ENCODE results near the gene MYCBP2. TPM values are rescaled to one million over a fixed set of nuclear protein-coding genes. Genes with fewer than 3 reads are reported as not detected.
"Not testable (repeated sequence)": the region's sequence is repeated elsewhere in the genome, so short reads cannot be mapped to it uniquely, and the experiment has no call there.

Gene MYCBP2
- total RNA-seq, 2 experiments from 2014 or later: 81.9 to 105 TPM

GRCh38 chr13:77265336-77265735 lies 61.6 kb downstream of the MYCBP2 start:
- Mint-ChIP-seq H3K27ac (no peak overlapping the region), H3K4me1 (no peaks in the 10 kb centered on the region), H3K27me3 (no peaks in the 10 kb centered on the region), H3K36me3 (ENCODE audit: low read depth) (peaks cover 33% of the 10 kb centered on the region), H3K4me3 (no peak overlapping the region), H3K9me3 (no peaks in the 10 kb centered on the region)
- CTCF ChIA-PET: no interaction called here
- POLR2A ChIA-PET: interaction anchor here (0.8 kb wide), 1 partner anchor 60 kb away, joined by 3 read pairs; no protein-coding TSS in a partner anchor
- DNase-seq: no peak

DNA sequence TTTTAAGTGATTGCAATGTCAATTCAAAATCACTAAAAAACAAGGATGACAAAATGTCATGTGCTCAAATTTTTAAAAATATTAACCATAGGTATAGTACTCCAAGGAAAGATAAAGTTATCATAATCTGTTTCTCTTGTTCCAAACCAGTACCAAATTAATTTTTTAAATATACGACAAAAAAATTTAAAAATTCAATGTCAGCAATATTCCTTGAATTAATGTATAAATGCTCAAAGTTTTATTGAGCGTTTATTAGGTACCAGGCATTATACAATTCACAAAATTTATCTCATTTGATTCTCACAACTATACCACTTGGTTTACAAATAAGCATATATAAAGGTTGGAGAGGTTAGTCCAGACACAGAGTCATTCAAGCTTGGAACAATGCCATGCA lies 64.7 kb downstream of the MYCBP2 start:
- Mint-ChIP-seq H3K4me1 (no peaks in the 10 kb centered on the region), H3K27me3 (no peaks in the 10 kb centered on the region), H3K27ac (no peak overlapping the region), H3K9me3 (no peaks in the 10 kb centered on the region), H3K36me3 (ENCODE audit: low read depth) (peaks cover 38% of the 10 kb centered on the region), H3K4me3 (no peak overlapping the region)
- CTCF ChIA-PET: no interaction called here
- POLR2A ChIA-PET: no interaction called here
- no peak for DNase-seq

DNA sequence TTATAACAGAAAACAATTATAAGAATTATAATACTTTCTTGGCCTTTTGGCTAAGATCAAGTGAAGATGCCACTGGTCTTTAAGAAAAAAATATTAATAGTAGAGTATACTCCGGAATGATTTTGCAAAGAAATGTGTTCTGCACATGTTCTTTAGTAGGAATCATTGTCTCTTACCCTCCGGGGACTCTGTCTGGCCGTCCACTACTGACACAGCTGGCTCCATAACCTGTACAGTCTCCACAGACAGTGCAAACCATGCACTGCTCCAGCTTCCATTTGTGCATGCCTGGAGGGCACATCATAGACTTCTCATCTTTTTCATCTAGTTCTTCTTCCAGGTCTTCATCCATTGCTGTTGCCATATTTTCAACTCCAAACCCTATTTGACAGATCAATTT lies 75.9 kb downstream of the MYCBP2 start:
- POLR2A ChIA-PET: no interaction called here
- no peak for DNase-seq
- Mint-ChIP-seq H3K27me3 (no peaks in the 10 kb centered on the region), H3K9me3 (no peaks in the 10 kb centered on the region), H3K27ac (no peak overlapping the region), H3K4me3 (no peak overlapping the region), H3K4me1 (peaks cover 6% of the 10 kb centered on the region), H3K36me3 (ENCODE audit: low read depth) (peaks cover 61% of the 10 kb centered on the region)
- CTCF ChIA-PET: no interaction called here

DNA sequence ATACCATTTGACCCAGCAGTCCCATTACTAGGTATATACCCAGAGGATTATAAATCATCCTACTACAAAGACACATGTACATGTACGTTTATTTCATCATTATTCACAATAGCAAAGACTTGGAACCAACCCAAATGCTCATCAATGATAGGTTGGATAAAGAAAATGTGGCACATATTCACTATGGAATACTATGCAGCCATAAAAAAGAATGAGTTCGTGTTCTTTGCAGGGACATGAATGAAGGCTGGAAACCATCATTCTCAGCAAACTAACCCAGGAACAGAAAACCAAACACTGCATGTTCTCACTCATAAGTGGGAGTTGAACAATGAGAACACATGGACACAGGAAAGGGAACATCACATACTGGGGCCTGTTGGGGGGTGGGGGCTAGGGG lies 81.7 kb downstream of the MYCBP2 start:
- DNase-seq, H3K4me3 Mint-ChIP-seq, H3K27ac Mint-ChIP-seq, CTCF ChIA-PET, POLR2A ChIA-PET, H3K4me1 Mint-ChIP-seq, H3K9me3 Mint-ChIP-seq, H3K27me3 Mint-ChIP-seq: not testable (repeated sequence)
- H3K36me3 Mint-ChIP-seq (ENCODE audit: low read depth): peaks cover 66% of the 10 kb centered on the region

GRCh38 chr13:77239312-77239711 lies 87.6 kb downstream of the MYCBP2 start:
- Mint-ChIP-seq H3K27ac (no peak overlapping the region), H3K4me3 (no peak overlapping the region), H3K9me3 (no peaks in the 10 kb centered on the region), H3K4me1 (peaks cover 3% of the 10 kb centered on the region), H3K27me3 (no peaks in the 10 kb centered on the region), H3K36me3 (ENCODE audit: low read depth) (peaks cover 36% of the 10 kb centered on the region)
- no peak for DNase-seq
- ChIA-PET POLR2A (no interaction called here), CTCF (no interaction called here)

DNA sequence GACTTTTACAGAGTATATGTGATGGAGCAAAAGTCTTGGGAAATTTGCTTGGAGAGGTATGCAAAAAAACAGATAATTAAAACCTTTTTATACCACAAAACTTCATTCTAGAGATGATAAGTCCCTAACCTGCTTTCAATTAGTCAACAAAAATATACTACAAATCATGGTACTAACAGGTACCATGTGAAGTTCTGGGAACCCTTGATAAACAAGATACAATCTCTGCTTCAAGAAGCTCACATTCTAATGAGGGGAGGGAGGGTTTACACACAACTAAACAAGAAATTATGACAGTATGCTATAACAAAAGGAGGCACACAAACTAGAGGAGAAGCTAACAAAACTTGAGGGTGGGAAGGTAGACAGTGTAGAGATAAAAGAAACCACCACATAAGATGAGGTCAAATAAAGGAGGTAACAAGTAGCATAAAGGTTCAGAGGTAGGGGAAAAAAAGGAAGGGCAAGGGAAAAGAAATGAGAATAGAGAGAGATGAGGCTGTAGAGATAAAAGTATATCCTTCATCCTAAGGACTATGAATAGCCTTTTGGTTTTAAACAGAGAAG lies 91.4 kb downstream of the MYCBP2 start:
- H3K27ac Mint-ChIP-seq: no peak overlapping the region
- CTCF ChIA-PET: interaction anchor here (1.0 kb wide), 1 partner anchor 243 kb away, joined by 4 read pairs; no protein-coding TSS in a partner anchor
- POLR2A ChIA-PET: no interaction called here
- no peak for DNase-seq
- peaks cover 5% of the 10 kb centered on the region for H3K4me1 Mint-ChIP-seq
- no peaks in the 10 kb centered on the region for H3K9me3 Mint-ChIP-seq
- H3K36me3 Mint-ChIP-seq (ENCODE audit: low read depth): peaks cover 25% of the 10 kb centered on the region
- H3K4me3 Mint-ChIP-seq: no peak overlapping the region
- H3K27me3 Mint-ChIP-seq: no peaks in the 10 kb centered on the region

DNA sequence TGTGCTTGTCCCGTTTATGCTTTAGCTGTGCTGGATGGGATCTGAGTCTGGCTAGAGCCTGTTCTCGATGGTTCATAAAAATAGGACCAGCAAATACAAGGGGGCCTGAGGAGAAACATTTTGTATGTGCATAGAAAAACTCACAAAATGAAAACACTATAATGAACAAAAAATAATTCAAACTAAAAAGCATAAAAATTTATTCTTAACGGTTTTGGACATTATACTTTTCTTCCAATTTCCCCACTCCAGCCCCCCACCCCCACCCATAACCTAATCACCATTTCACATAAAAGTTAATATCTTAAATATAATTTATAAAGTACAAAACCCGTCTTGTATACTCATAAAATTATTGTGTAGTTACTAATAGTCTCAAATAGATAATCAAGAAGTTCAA lies 93.7 kb downstream of the MYCBP2 start:
- ChIA-PET CTCF (interaction anchor here (0.9 kb wide), 1 partner anchor 14 kb away, joined by 3 read pairs; no protein-coding TSS in a partner anchor), POLR2A (no interaction called here)
- H3K9me3 Mint-ChIP-seq: no peaks in the 10 kb centered on the region

DNA sequence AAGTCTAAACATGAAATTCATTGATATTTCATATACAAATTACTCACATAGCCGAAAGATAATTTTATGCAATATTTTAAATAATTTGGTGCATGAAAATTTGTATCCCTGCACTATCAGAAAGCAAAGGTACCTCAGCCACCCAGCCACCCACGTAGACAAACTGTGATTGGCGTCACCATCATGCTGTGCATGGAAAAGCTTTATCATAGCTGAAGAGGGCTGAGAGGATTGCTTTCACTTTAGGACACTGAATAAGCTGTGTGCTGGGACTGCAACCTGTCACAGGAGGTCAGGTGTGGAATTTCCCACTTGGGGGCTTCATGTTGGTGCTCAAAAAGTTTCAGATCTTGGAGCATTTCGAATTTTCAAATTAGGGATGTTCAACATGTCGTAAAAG lies 96.3 kb downstream of the MYCBP2 start:
- Mint-ChIP-seq H3K27me3 (no peaks in the 10 kb centered on the region), H3K36me3 (ENCODE audit: low read depth) (peaks cover 30% of the 10 kb centered on the region), H3K4me1 (peaks cover 11% of the 10 kb centered on the region), H3K4me3 (no peak overlapping the region), H3K9me3 (no peaks in the 10 kb centered on the region), H3K27ac (no peak overlapping the region)
- CTCF ChIA-PET: no interaction called here
- DNase-seq: no peak
- POLR2A ChIA-PET: no interaction called here

More for the DNA sequence above, 93.7 kb downstream of the MYCBP2 start:
- H3K27ac Mint-ChIP-seq: no peak overlapping the region
- H3K36me3 Mint-ChIP-seq (ENCODE audit: low read depth): peaks cover 23% of the 10 kb centered on the region
- H3K4me1 Mint-ChIP-seq: peaks cover 7% of the 10 kb centered on the region
- H3K27me3 Mint-ChIP-seq: no peaks in the 10 kb centered on the region
- H3K4me3 Mint-ChIP-seq: no peak overlapping the region
- DNase-seq: no peak

GRCh38 chr13:77225946-77226345 lies 100.9 kb downstream of the MYCBP2 start:
- CTCF ChIA-PET: no interaction called here
- peaks cover 43% of the 10 kb centered on the region for H3K36me3 Mint-ChIP-seq (ENCODE audit: low read depth)
- H3K27me3 Mint-ChIP-seq: no peaks in the 10 kb centered on the region
- H3K27ac Mint-ChIP-seq: no peak overlapping the region
- H3K4me3 Mint-ChIP-seq: no peak overlapping the region
- no peaks in the 10 kb centered on the region for H3K9me3 Mint-ChIP-seq
- H3K4me1 Mint-ChIP-seq: peaks cover 16% of the 10 kb centered on the region
- no peak for DNase-seq
- POLR2A ChIA-PET: no interaction called here

DNA sequence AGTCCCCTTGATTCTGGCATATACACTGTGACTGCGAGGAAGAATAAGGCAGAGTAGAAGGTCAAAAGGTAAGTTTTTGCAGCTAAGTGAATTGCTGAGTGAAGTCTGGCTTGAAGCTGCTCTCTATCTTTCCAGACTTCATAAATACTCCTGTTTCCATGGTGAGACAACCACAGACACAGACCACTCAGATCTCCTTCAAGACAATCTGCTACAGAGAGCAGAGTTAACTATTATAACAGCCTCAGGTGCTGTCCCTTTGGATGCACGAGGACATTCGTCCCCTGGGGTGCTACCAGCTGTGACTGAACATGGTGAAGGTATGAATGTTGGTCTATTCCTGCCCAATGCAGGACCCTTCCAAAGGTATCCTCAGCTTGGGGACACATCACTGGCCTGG lies 104.0 kb downstream of the MYCBP2 start:
- Mint-ChIP-seq H3K9me3 (no peaks in the 10 kb centered on the region), H3K4me1 (peaks cover 12% of the 10 kb centered on the region), H3K27me3 (no peaks in the 10 kb centered on the region), H3K27ac (no peak overlapping the region), H3K4me3 (no peak overlapping the region), H3K36me3 (ENCODE audit: low read depth) (peaks cover 37% of the 10 kb centered on the region)
- no peak for DNase-seq
- POLR2A ChIA-PET: no interaction called here
- CTCF ChIA-PET: no interaction called here

GRCh38 chr13:77222000-77222690 lies 104.7 kb downstream of the MYCBP2 start:
- Mint-ChIP-seq H3K9me3 (no peaks in the 10 kb centered on the region), H3K27ac (no peak overlapping the region), H3K4me1 (peaks cover 12% of the 10 kb centered on the region), H3K27me3 (no peaks in the 10 kb centered on the region), H3K36me3 (ENCODE audit: low read depth) (peaks cover 31% of the 10 kb centered on the region), H3K4me3 (no peak overlapping the region)
- DNase-seq: no peak
- ChIA-PET POLR2A (no interaction called here), CTCF (no interaction called here)

DNA sequence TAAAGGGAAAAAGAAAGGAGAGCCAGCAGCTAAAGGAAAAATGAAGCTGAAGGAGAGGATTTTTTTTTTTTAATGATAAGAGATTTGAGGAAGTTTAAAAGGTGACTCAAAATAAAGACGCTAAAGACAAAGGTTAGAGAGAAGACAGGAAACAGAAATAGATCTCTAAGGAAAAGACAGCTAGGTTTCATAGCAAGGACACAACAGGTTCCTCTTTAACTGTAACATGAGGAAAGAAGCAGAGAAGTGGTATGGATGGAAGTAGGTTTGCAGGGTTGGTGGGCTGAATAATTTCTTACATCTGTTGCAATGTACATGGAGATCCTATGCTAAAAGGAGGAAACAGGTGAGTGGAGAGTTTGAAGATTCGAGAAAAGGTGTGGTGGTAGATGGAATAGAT lies 107.5 kb downstream of the MYCBP2 start:
- no peak for DNase-seq
- Mint-ChIP-seq H3K27ac (no peak overlapping the region), H3K27me3 (no peaks in the 10 kb centered on the region), H3K36me3 (ENCODE audit: low read depth) (peaks cover 38% of the 10 kb centered on the region), H3K4me3 (no peak overlapping the region), H3K9me3 (no peaks in the 10 kb centered on the region), H3K4me1 (peaks cover 6% of the 10 kb centered on the region)
- POLR2A ChIA-PET: no interaction called here
- CTCF ChIA-PET: interaction anchor here (0.7 to 1.0 kb wide), 2 partner anchors 14 to 529 kb away, joined by 3 read pairs; no protein-coding TSS in a partner anchor

DNA sequence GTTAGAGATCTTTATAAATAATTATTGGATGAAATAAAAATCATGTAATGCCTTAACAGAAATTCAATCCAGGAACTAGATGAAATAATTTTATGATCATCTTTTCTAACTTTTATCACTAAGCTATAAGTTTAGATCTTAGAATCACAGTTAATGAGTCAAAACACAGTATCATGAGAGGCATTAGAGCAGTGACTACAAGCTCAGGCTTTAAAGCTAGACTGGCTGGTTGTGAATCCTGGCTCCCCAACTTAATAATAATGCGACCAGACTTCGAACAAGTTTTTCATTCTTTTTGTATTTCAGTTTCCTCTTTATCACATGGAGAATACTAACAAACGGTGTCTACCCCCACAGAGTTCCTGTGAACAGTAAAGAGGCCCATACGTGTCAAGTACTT lies 108.6 kb downstream of the MYCBP2 start:
- Mint-ChIP-seq H3K27ac (no peak overlapping the region), H3K27me3 (no peaks in the 10 kb centered on the region), H3K36me3 (ENCODE audit: low read depth) (peaks cover 41% of the 10 kb centered on the region), H3K4me3 (no peak overlapping the region), H3K9me3 (no peaks in the 10 kb centered on the region), H3K4me1 (peaks cover 13% of the 10 kb centered on the region)
- no peak for DNase-seq
- POLR2A ChIA-PET: no interaction called here
- CTCF ChIA-PET: interaction anchor here (1.0 kb wide), 1 partner anchor 15 kb away, joined by 3 read pairs; no protein-coding TSS in a partner anchor

DNA sequence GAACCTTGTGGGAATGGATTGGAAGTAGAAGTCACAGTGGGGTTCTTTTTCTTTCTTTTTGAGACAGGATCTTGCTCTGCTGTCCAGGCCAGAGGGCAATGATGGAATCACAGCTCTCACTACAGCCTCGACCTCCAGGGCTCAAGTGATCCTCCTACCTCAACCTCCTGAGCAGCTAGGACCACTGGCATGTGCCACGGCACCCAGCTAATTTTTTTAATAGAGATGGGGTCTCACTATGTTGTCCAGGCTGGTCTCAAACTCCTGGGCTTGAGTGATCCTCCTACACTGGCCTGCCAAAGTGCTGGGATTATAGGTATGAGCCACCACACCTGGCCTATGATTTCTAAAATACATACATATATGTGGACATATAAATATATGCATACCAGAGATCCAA lies 111.4 kb downstream of the MYCBP2 start:
- peaks cover 44% of the 10 kb centered on the region for H3K36me3 Mint-ChIP-seq (ENCODE audit: low read depth)
- H3K9me3 Mint-ChIP-seq: no peaks in the 10 kb centered on the region
- no peak overlapping the region for H3K27ac Mint-ChIP-seq
- H3K4me3 Mint-ChIP-seq: no peak overlapping the region
- POLR2A ChIA-PET: no interaction called here
- peaks cover 10% of the 10 kb centered on the region for H3K4me1 Mint-ChIP-seq
- CTCF ChIA-PET: no interaction called here
- H3K27me3 Mint-ChIP-seq: no peaks in the 10 kb centered on the region
- no peak for DNase-seq
